Activated T-cell treated with anti-CD3 and anti-CD28 coated beads, Interleukin-2, amount 50 U/mL, for 4 hours (primary cell): ENCODE measurements around the gene MYH11. TPM values are rescaled to one million over a fixed set of nuclear protein-coding genes. Genes with fewer than 3 reads are reported as not detected.
A peak's percentile ranks its signal among the peaks of the same experiment; 100 is the strongest.

Experiments used
- ATAC-seq, 2 donors: fragments of 200-7000 bp; cut with Tn5 transposase; one replicate each; pipeline ENCODE4 v1.10.0; 2021
- DNase-seq: peaks from one replicate; pipeline ENCODE4 v3.0.0-alpha.2; 2020
- H3K27me3 Mint-ChIP-seq: one replicate; pipeline ENCODE4 v1.8.0; 2021; ENCODE audit warnings: low read depth, mixed read lengths
- H3K36me3 Mint-ChIP-seq: one replicate; pipeline ENCODE4 v1.8.0; 2022; ENCODE audit warnings: mixed read lengths; ENCODE audit not compliant: insufficient read depth
- H3K4me1 Mint-ChIP-seq: one replicate; pipeline ENCODE4 v1.8.0; 2021; ENCODE audit warnings: low read depth, mixed read lengths
- H3K4me3 Mint-ChIP-seq: one replicate; pipeline ENCODE4 v1.8.0; 2021; ENCODE audit warnings: mild to moderate bottlenecking, moderate library complexity, mixed read lengths
- H3K9me3 Mint-ChIP-seq: one replicate; pipeline ENCODE4 v1.8.0; 2021; ENCODE audit warnings: mixed read lengths
- total RNA-seq, 3 donors: library from RNA; stranded (reverse); gene quantifications; one replicate each; pipeline ENCODE4 v1.2.1, GENCODE V29; 2021

MYH11 gene
- total RNA-seq, 3 donors from 2014 or later, result 0.33 to 0.55 (median 0.33) TPM

GRCh38 chr16:15654591-15654990 is 202.2 kb downstream of the MYH11 start:
- DNase-seq, result no peak
- Mint-ChIP-seq H3K4me3 (no peak overlapping the region), H3K9me3 (no peaks in the 10 kb centered on the region), H3K27me3 (no peaks in the 10 kb centered on the region), H3K36me3 (peaks cover 6% of the 10 kb centered on the region), H3K4me1 (peaks cover 56% of the 10 kb centered on the region)
- no peak for ATAC-seq

DNA sequence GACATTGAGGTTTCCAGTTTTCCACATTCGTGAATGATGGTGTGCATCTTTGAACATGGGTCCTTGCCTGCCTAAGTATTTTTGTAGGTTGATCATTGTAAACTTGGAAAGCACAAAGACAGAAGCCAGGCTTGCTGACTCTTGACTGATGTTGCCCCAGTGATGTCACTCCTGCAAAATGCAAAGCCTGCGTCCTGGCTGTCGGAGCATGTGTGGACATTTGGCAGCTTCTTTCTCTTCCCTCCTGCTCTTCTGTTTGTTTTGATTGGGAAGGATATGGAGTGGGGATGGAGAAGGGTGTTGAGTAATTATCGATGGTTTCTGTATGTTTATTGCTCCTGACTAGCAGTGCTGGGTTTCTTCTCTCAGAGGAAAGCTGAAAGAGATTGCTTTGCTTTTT is 203.6 kb downstream of the MYH11 start:
- Mint-ChIP-seq H3K4me1 (peaks cover 48% of the 10 kb centered on the region), H3K4me3 (peak overlapping the region; percentile 16)
- no peak for DNase-seq

More for the DNA sequence above, 203.6 kb downstream of the MYH11 start:
- Mint-ChIP-seq H3K9me3 (no peaks in the 10 kb centered on the region), H3K36me3 (peaks cover 6% of the 10 kb centered on the region), H3K27me3 (no peaks in the 10 kb centered on the region)
- ATAC-seq, result no peak

Other genes starting within 250 kb of the MYH11 start
- gene MARF1, start 213.9 kb downstream of the MYH11 start, total RNA-seq, result 10 to 100 TPM; 24.3 to 35.0 (median 34.1) TPM
- gene NDE1, start 206.8 kb downstream of the MYH11 start, total RNA-seq, result 10 to 100 TPM; 60.4 to 69.0 (median 60.5) TPM
- gene CEP20, start 31.6 kb upstream of the MYH11 start, total RNA-seq, result 10 to 100 TPM; 41.6 to 50.2 (median 44.6) TPM
- 10 to 100 TPM; 53.3 to 59.5 (median 54.3) TPM for gene ABCC1, start 92.6 kb upstream of the MYH11 start, total RNA-seq